ENCODE measurements around the gene MSH5.

Gene MSH5

DNA sequence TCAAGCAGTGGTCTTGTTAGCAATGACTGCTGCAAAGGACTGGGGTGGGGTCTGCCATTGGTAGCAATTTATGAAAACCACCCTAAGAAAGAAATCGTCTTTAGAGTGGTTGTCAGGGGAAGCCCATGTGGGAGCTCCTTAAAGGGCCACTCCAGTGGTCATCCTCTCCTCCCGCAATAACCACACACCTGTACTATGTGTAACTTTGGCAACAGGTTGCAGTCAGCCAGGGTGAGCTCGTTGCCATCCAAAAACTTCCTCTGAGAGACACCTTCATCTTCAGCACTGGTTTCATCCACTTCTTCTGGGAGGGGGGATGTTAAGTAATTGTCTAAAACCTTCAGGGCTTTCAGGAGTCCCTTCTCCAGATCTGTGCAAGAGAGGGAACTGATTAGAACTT is 7.8 kb upstream of the MSH5 start:
- Histone ChIP-seq H3K27me3 (ENCODE audit: insufficient read depth, poor library complexity, severe bottlenecking) (no peaks in the 10 kb centered on the region), H3K4me3 (ENCODE audit: severe bottlenecking) (no peak overlapping the region), H3K27ac (ENCODE audit: poor library complexity, severe bottlenecking) (no peak overlapping the region), H3K9me3 (ENCODE audit: severe bottlenecking) (no peaks in the 10 kb centered on the region), H3K4me1 (ENCODE audit: insufficient read depth, poor library complexity, severe bottlenecking) (peaks cover 19% of the 10 kb centered on the region), H3K36me3 (ENCODE audit: low read depth) (peaks cover 50% of the 10 kb centered on the region)
- TF ChIP-seq, protein P1, sequence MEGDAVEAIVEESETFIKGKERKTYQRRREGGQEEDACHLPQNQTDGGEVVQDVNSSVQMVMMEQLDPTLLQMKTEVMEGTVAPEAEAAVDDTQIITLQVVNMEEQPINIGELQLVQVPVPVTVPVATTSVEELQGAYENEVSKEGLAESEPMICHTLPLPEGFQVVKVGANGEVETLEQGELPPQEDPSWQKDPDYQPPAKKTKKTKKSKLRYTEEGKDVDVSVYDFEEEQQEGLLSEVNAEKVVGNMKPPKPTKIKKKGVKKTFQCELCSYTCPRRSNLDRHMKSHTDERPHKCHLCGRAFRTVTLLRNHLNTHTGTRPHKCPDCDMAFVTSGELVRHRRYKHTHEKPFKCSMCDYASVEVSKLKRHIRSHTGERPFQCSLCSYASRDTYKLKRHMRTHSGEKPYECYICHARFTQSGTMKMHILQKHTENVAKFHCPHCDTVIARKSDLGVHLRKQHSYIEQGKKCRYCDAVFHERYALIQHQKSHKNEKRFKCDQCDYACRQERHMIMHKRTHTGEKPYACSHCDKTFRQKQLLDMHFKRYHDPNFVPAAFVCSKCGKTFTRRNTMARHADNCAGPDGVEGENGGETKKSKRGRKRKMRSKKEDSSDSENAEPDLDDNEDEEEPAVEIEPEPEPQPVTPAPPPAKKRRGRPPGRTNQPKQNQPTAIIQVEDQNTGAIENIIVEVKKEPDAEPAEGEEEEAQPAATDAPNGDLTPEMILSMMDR (IDR thresholded peaks at IDR 0.05; ENCODE audit: poor library complexity, severe bottlenecking): no peak
- ATAC-seq (ENCODE audit: low read depth): no peak
- DNase-seq (ENCODE audit: low spot score): no peak

- H3K27me3 ChIP-seq (ENCODE audit: insufficient read depth, poor library complexity, severe bottlenecking): no peaks in the 10 kb centered on the region
- TF ChIP-seq, protein P1 (IDR thresholded peaks at IDR 0.05; ENCODE audit: poor library complexity, severe bottlenecking): no peak
- DNase-seq (ENCODE audit: low spot score): no peak
- peaks cover 50% of the 10 kb centered on the region for H3K36me3 ChIP-seq (ENCODE audit: low read depth)
- no peak for ATAC-seq (ENCODE audit: low read depth)
- H3K9me3 ChIP-seq (ENCODE audit: severe bottlenecking): no peaks in the 10 kb centered on the region
- H3K27ac ChIP-seq (ENCODE audit: poor library complexity, severe bottlenecking): peak overlapping the region; percentile 93
- H3K4me3 ChIP-seq (ENCODE audit: severe bottlenecking): no peak overlapping the region
- H3K4me1 ChIP-seq (ENCODE audit: insufficient read depth, poor library complexity, severe bottlenecking): peaks cover 33% of the 10 kb centered on the region
Measured at GRCh38 chr6:31733734-31734133, 6.1 kb upstream of the MSH5 start.

DNA sequence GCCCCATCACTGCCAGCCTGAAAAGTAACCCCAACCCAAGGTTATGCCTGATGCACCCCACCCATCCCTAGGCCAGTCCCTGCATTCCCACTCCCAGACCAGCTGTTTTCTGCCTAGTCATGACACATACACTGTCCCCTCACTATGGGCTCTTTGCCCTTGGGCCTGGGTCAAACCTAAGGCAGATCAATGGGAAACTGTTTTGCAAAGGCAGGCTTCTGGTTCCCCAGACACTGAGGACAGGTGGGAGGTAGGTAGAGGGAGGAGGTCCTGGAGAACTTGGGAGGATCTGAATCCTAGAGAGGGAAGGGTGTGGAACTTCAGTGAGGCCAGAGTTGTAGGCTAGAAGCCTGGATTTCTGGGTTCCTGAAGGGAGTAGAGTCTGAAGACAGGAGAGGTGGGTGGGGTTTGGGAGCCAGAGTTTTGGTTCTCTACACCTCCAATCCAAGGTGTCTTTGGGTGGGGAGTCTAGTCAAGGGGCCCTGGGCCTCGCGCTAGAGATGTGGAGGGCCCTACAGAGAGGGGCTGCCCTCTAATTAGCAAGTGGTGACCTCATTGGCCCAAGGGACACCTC is 5.5 kb upstream of the MSH5 start:
- ATAC-seq (ENCODE audit: low read depth): no peak
- no peak for DNase-seq (ENCODE audit: low spot score)
- Histone ChIP-seq H3K27ac (ENCODE audit: poor library complexity, severe bottlenecking) (peak overlapping the region; percentile 93), H3K4me1 (ENCODE audit: insufficient read depth, poor library complexity, severe bottlenecking) (peaks cover 39% of the 10 kb centered on the region), H3K9me3 (ENCODE audit: severe bottlenecking) (no peaks in the 10 kb centered on the region), H3K4me3 (ENCODE audit: severe bottlenecking) (peak overlapping the region; percentile 80), H3K27me3 (ENCODE audit: insufficient read depth, poor library complexity, severe bottlenecking) (no peaks in the 10 kb centered on the region), H3K36me3 (ENCODE audit: low read depth) (peaks cover 50% of the 10 kb centered on the region)
- TF ChIP-seq, protein P1 (IDR thresholded peaks at IDR 0.05; ENCODE audit: poor library complexity, severe bottlenecking): no peak

- Histone ChIP-seq H3K4me3 (ENCODE audit: severe bottlenecking) (peak overlapping the region; percentile 80), H3K27ac (ENCODE audit: poor library complexity, severe bottlenecking) (peak overlapping the region; percentile 93), H3K36me3 (ENCODE audit: low read depth) (peaks cover 50% of the 10 kb centered on the region), H3K27me3 (ENCODE audit: insufficient read depth, poor library complexity, severe bottlenecking) (no peaks in the 10 kb centered on the region), H3K9me3 (ENCODE audit: severe bottlenecking) (no peaks in the 10 kb centered on the region), H3K4me1 (ENCODE audit: insufficient read depth, poor library complexity, severe bottlenecking) (peaks cover 41% of the 10 kb centered on the region)
- ATAC-seq (ENCODE audit: low read depth) (peak; percentile 38), DNase-seq (ENCODE audit: low spot score) (no peak)
- TF ChIP-seq, protein P1 (IDR thresholded peaks at IDR 0.05; ENCODE audit: poor library complexity, severe bottlenecking): no peak
Measured at GRCh38 chr6:31734821-31735406, 4.9 kb upstream of the MSH5 start.

Measured in RWPE2 (cell line).